Lung (tissue), 12 donors: ENCODE data around the gene CDHR1. TPM values are rescaled to one million over a fixed set of nuclear protein-coding genes. Genes with fewer than 3 reads are reported as not detected.
"Not testable (repeated sequence)": the region's sequence is repeated elsewhere in the genome, so short reads cannot be mapped to it uniquely, and the experiment has no call there.

Experiments
- ATAC-seq: fragments of 200-7000 bp; cut with Tn5 transposase; one replicate; pipeline ENCODE4 v1.9.1; 2020; ENCODE audit warnings: moderate number of reproducible peaks; ENCODE audit not compliant: insufficient read depth, low FRiP score
- DNase-seq, 3 donors: peaks; one replicate each; pipeline ENCODE4 v3.0.0-alpha.2; 2013 to 2017
- H3K27ac ChIP-seq, 2 donors: one replicate each; pipeline ENCODE4 v1.5.1; 2013; ENCODE audit warnings: mild to moderate bottlenecking in 2 of 2, moderate library complexity in 2 of 2, control low read depth in 1 of 2, inconsistent platforms in 1 of 2, low read depth in 1 of 2, low read length in 1 of 2
- H3K27me3 ChIP-seq, 3 donors: one replicate each; pipeline ENCODE4 v1.5.1; 2013; ENCODE audit warnings: low read length in 2 of 3; ENCODE audit not compliant: control insufficient read depth in 3 of 3, insufficient read depth in 3 of 3
- H3K36me3 ChIP-seq, 4 donors: one replicate each; pipeline ENCODE4 v1.5.1; 2013; ENCODE audit warnings: low read length in 4 of 4, mild to moderate bottlenecking in 1 of 4, moderate library complexity in 1 of 4; ENCODE audit not compliant: control insufficient read depth in 4 of 4, insufficient read depth in 4 of 4
- H3K4me1 ChIP-seq, 5 donors: one replicate each; pipeline ENCODE4 v1.5.1; 2013; ENCODE audit warnings: low read length in 5 of 5, mild to moderate bottlenecking in 2 of 5, moderate library complexity in 1 of 5; ENCODE audit not compliant: control insufficient read depth in 5 of 5, insufficient read depth in 5 of 5
- H3K4me3 ChIP-seq: one replicate; pipeline ENCODE4 v1.5.1; 2013; ENCODE audit warnings: mild to moderate bottlenecking, control low read depth, moderate library complexity
- H3K9ac ChIP-seq, 2 donors: one replicate each; pipeline ENCODE4 v1.5.1; 2013; ENCODE audit warnings: low read length in 2 of 2, control low read depth in 1 of 2; ENCODE audit not compliant: insufficient read depth in 1 of 2
- H3K9me3 ChIP-seq, 4 donors: one replicate each; pipeline ENCODE4 v1.5.1; 2013; ENCODE audit warnings: low read length in 3 of 4, mild to moderate bottlenecking in 1 of 4, moderate library complexity in 1 of 4; ENCODE audit not compliant: control insufficient read depth in 4 of 4, insufficient read depth in 3 of 4
- WGBS, 2 donors: extraction: QIAGEN DNeasy Blood & Tissue Kit; methylation state at CpG; one replicate each; pipeline ENCODE4 v1.1.7; 2013; 5-methylcytosine and 5-hydroxymethylcytosine counted together
- polyA plus RNA-seq, 2 donors: library from polyadenylated mRNA; stranded (reverse); fragments of 200-250 nt; gene quantifications; one replicate each; pipeline ENCODE4 v1.2.1, GENCODE V29; 2013
- total RNA-seq, 2 donors: library from RNA; depleted of rRNA in 1 of 2; stranded (reverse); fragments of >200 nt in 1 of 2; gene quantifications; one replicate each; pipeline ENCODE4 v1.2.1, GENCODE V29; 2014 to 2021
- TF ChIP-seq, protein P1 (sequence below): IDR thresholded peaks from 2 replicates; pipeline ENCODE4 v1.5.1; 2012; ENCODE audit warnings: mild to moderate bottlenecking; ENCODE audit errors: control extremely low read depth, extremely low read depth
- donor health status: control.
- donor health status: control.
- donor health status: Bipolar disorder and iron deficiency.
- donor health status: healthy.
- donor health status: DM: yes; HTN: yes; CAD: no.

CDHR1 gene
- total and polyA plus RNA-seq, 4 donors, result 0.10 to 0.49 (median 0.32) TPM

DNA sequence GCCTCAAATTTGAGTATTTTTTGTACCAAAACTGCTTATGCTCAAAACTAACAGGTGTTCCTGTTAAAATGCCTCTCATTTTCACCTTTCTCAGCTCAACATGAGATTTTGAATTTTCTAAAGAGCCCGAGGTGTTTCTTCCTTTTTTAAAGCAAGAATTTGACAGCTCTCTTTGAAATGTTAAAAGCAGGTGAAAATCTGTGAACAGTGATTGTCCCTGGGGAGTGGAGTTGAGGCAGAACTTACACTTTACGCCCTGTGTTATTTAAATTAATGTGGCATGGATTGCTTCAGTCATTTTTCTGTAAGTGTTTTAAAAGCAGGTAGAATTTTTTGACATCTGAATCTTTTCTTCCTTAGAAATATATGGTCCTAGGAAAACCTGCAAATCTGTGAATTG lies 29.9 kb upstream of the CDHR1 start:
- Histone ChIP-seq H3K9ac (no peak overlapping the region), H3K4me1 (no peaks in the 10 kb centered on the region), H3K4me3 (no peak overlapping the region), H3K36me3 (no peaks in the 10 kb centered on the region), H3K9me3 (peaks cover 0 to 8% (median 0%) of the 10 kb centered on the region in 4 donors), H3K27me3 (no peaks in the 10 kb centered on the region), H3K27ac (no peak overlapping the region)
- no peak for DNase-seq
- WGBS, 2 donors, result 32 to 47% methylated on average over 2 of the region's 2 CpGs
- no peak for ATAC-seq
- TF ChIP-seq, protein P1, sequence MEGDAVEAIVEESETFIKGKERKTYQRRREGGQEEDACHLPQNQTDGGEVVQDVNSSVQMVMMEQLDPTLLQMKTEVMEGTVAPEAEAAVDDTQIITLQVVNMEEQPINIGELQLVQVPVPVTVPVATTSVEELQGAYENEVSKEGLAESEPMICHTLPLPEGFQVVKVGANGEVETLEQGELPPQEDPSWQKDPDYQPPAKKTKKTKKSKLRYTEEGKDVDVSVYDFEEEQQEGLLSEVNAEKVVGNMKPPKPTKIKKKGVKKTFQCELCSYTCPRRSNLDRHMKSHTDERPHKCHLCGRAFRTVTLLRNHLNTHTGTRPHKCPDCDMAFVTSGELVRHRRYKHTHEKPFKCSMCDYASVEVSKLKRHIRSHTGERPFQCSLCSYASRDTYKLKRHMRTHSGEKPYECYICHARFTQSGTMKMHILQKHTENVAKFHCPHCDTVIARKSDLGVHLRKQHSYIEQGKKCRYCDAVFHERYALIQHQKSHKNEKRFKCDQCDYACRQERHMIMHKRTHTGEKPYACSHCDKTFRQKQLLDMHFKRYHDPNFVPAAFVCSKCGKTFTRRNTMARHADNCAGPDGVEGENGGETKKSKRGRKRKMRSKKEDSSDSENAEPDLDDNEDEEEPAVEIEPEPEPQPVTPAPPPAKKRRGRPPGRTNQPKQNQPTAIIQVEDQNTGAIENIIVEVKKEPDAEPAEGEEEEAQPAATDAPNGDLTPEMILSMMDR, result no peak

DNA sequence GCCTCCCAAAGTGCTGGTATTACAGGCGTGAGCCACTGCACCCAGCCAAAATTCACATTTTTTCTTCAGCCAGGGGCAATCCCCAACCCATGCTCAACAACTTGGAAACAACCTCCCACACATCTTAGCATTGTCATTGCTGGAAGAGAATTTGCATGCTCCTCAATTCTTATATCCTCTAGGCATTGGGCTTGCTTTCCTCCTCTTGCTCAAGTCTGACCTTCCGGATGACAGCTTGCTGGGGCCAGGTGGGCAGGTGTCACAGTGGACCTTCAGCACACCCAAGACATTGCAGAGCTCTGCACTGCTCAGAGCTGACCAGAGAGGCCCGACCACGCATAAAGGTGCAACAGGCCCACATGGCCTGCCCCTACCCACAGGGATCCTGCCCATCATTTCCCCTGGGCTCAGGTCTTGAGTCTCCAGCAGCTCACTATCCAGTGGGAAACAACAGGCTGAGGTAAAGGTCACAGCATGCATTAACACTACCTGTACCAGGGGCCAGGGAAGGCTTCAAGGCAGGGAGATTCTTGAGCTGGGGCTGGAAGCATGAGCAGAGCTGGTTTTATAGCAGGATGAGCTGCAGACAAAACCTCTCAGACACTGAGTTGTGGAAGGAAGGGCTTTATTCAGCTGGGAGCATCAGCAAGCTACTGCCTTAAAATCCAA lies 27.6 kb upstream of the CDHR1 start:
- H3K4me3 ChIP-seq, result no peak overlapping the region
- DNase-seq (no peak), ATAC-seq (no peak)
- H3K27ac ChIP-seq, result no peak overlapping the region
- TF ChIP-seq, protein P1, result no peak
- no peaks in the 10 kb centered on the region for H3K4me1 ChIP-seq
- H3K9ac ChIP-seq, result no peak overlapping the region
- H3K27me3 ChIP-seq, result no peaks in the 10 kb centered on the region
- no peaks in the 10 kb centered on the region for H3K36me3 ChIP-seq
- 92 to 93% methylated on average over 4 of the region's 4 CpGs for WGBS, 2 donors
- peaks cover 0 to 7% (median 0%) of the 10 kb centered on the region in 4 donors for H3K9me3 ChIP-seq

DNA sequence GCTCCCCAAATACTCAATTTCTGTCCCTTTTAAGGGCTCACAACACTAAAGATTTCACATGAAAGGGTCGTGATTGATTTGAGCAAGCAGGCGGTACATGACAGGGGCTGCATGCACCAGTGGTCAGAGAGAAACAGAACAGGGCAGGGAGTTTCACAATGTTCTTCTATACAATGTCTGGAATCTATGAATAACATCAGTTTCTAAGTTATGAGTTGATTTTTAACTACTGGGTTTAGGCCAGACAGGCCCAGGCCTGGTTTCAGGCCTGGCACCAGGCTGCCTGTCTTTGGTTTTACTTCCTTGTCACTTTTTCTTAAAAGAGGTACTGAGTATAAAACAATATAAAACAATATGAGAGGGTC lies 27.1 kb upstream of the CDHR1 start:
- DNase-seq, H3K27me3 ChIP-seq, H3K36me3 ChIP-seq, H3K4me3 ChIP-seq, H3K9ac ChIP-seq, H3K9me3 ChIP-seq, H3K27ac ChIP-seq, ATAC-seq, H3K4me1 ChIP-seq: not testable (repeated sequence)
- WGBS, 2 donors, result 85 to 92% methylated on average over 2 of the region's 2 CpGs

DNA sequence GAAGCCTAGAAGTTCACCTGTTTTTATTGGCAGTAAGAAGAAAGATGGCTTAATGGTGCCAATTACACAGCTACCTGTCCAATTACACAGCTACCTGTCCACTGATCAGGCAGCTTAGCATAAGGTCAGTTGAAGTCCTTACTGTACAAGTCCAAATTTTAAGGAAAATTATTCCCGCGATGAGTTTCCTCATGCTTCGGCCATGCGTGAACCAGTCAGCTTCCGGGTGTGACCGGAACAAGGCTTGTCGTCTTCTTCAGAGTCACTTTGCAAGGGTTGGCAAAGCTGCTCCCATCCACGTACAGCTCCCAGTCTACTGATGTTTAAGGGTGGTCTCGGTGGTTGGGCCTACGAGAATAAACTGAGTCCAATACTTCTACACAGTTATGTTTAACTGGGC lies 26.0 kb upstream of the CDHR1 start:
- not testable (repeated sequence) for H3K27me3 ChIP-seq, DNase-seq, H3K4me1 ChIP-seq, H3K4me3 ChIP-seq, H3K9me3 ChIP-seq, H3K27ac ChIP-seq, ATAC-seq, H3K36me3 ChIP-seq, H3K9ac ChIP-seq
- WGBS, 2 donors, result 95 to 97% methylated on average over 10 of the region's 10 CpGs

DNA sequence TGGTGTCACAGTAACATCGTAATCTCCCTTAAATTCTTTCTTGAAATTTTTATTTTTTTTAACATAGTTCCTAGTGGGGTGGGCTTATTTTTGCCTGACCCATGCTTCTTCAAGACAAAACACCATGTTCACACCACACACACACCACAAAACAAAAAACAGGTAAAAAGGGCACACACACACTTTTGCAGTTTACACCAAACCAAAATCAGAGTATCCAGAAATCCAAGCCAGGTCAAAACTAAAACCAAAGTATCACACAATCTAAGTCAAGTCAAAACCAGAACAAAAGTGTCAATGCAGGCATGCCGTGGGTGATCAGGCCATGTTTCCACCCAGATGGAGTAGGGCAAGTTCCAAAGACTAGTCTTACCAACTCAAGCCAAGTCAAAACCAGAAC lies 23.1 kb upstream of the CDHR1 start:
- H3K9ac ChIP-seq, DNase-seq, H3K27me3 ChIP-seq, H3K9me3 ChIP-seq, H3K27ac ChIP-seq, H3K4me3 ChIP-seq, ATAC-seq, H3K4me1 ChIP-seq, H3K36me3 ChIP-seq: not testable (repeated sequence)
- 84 to 93% methylated on average over 2 of the region's 2 CpGs for WGBS, 2 donors

DNA sequence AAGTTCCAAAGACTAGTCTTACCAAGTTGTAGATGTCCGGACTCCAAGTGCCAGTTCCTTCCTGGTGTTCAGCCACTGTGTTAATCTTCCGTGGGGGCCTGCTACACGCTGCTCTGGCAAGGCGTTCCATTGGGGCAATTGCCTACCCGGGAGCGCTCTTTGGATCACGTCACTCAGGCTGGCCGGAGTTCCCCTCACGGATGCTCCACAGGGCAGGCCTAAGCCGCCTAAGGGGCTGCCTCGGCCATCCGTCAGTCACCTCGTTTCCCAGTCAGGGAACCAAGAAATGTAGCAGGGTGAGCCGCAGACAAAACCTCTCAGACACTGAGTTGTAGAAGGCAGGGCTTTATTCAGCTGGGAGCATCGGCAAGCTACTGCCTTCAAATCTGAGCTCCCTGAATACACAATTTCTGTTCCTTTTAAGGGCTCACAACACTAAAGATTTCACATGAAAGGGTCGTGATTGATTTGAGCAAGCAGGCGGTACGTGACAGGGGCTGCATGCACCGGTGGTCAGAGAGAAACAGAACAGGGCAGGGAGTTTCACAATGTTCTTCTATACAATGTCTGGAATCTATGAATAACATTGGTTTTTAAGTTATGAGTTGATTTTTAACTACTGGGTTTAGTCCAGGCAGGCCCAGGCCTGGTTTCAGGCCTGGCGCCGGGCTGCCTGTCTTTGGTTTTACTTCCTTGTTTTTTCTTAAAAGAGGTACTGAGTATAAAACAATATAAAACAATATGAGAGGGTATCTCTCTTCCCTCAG lies 22.5 kb upstream of the CDHR1 start:
- H3K9ac ChIP-seq, H3K9me3 ChIP-seq, H3K27me3 ChIP-seq, H3K36me3 ChIP-seq, H3K4me3 ChIP-seq, H3K27ac ChIP-seq, H3K4me1 ChIP-seq, DNase-seq, ATAC-seq: not testable (repeated sequence)
- 87 to 91% methylated on average over 18 to 20 of the region's 21 CpGs for WGBS, 2 donors
